ENCODE data around the gene SLC25A45.

Gene SLC25A45, protein sequence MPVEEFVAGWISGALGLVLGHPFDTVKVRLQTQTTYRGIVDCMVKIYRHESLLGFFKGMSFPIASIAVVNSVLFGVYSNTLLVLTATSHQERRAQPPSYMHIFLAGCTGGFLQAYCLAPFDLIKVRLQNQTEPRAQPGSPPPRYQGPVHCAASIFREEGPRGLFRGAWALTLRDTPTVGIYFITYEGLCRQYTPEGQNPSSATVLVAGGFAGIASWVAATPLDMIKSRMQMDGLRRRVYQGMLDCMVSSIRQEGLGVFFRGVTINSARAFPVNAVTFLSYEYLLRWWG

GRCh38 chr11:65382033-65382803 is at the start of gene SLC25A45:
Gene SLC25A45 (minus strand): TSS chr11:65382646. CDS start chr11:65381951, 695 bp downstream.
- peak; percentile 95 for DNase-seq

DNA sequence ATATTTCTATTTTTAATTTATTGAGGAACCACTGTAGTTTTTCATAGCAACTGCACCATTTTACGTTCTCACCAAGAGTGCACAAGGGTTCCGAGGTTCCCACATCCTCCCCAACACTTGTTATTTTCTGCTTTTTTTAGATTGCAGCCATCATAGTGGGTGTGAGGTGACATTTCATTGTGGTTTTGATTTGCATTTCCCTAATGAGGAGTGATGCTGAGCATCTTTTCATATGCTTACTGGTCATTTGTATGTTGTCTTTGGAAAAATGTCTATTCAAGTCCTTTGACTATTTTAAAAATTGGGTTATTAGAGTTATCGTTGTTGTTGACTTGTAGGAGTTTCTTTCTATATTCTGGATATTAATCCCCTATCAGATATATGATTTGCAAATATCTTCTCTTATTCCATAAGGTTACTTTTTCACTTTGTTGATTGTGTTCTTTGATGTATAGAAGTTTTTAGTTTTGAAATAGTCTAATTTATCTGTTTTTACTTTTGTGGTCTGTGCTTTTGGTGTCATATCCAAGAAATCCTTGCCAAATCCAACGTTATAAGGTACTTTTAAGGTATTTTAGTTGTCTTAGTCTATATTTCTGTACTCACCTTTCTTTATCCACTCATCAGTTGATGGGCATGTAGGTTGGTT is 49.1 kb upstream of the SLC25A45 start:
- peak; percentile 9 for DNase-seq

DNA sequence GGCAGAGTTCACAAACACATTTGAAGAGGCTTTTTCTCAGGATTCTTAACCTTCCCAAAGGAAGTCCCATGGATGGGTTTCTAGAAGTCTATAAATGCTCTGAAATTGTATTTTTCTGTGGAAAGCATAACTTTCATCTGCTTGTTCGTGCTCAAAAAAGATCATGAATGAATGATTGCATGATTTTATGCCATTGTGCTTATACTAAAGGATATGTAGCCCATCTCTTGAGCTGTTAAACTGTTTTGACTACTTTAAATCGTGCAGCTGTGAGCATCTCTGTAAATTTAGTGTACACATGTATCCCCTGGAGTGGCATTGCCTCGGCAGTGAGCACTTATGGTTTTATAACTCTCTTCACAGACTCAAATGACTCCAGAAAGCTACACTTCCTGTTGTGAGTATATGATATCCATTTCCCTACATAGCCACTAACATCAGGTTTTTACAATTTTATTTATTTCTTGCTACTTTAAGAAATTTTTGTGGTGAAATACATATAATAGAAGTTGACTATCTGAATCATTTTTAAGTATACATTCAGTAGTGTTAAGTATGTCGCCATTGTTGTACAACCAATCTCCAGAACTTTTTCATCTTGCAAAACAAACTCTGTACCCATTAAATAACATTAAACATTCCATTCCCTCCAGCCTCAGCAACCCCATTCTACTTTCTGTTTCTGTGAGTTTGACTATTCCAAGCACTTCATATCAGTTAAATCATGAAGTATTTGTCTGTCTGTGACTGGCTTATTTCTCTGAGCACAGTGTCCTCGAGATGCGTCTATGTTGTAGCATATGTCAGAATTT is 48.2 kb upstream of the SLC25A45 start:
- peak; percentile 47 for DNase-seq

DNA sequence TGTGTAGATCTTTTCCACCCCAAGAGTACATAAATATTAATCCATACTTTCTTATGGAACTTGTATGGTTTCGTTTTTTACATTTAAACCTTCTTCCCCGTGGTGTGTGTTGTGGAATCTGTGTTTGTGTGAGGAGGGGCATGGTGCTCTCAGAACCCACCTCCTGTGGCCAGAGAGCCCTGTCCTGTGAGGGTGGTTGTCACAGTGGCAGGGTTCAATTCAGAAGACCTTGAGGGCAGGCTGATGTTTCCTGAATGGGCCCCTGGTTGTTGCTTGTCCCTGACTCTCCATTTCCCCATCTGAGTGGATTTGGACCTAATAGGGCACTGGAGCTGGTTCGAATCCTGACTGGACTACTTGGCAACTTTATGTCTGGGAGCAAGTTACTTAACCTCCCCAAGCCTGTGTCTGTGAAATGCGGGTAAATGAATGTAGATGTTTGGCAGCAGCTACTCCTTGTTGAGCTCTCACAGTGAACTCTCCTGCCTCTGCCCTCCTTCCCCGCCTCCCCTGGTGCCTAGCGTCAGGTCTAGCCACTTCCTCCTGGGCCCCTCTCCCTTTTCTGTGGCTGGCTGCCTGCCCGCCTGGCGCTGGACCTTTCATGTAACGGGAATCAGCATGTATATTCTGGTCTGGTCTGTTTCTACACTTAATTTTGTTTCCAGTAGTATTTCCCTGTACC is 47.4 kb upstream of the SLC25A45 start:
- peak; percentile 72 for DNase-seq

GRCh38 chr11:65429068-65429681 is 46.7 kb upstream of the SLC25A45 start:
- peak; percentile 64 for DNase-seq

DNA sequence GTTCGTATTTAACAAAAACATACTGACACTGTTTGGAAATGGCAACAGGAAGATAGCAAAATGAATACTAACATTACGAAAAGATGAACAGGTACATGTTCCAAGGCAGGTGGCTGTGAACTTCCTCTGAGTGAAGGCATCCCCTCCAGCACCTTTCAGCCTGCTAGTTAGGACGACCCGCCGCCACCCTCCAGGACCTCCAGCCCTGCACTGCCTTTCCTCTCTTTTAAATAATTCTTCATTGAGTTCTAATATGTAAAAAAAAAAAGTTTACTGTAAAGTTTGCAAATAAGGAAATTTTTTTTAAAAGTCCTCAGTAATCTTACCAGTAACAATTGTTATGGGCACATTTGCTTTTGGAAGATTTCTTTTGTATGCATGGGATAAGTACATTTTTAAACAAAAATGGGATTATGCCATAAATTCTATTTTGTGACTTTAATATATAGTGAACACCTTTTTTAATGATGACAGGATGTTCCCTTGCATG is 46.2 kb upstream of the SLC25A45 start:
- DNase-seq, result no peak

- DNase-seq, result peak; percentile 71
Measured at GRCh38 chr11:65427691-65428577, 45.5 kb upstream of the SLC25A45 start.

GRCh38 chr11:65426839-65427690 is 44.6 kb upstream of the SLC25A45 start:
- peak; percentile 79 for DNase-seq

DNA sequence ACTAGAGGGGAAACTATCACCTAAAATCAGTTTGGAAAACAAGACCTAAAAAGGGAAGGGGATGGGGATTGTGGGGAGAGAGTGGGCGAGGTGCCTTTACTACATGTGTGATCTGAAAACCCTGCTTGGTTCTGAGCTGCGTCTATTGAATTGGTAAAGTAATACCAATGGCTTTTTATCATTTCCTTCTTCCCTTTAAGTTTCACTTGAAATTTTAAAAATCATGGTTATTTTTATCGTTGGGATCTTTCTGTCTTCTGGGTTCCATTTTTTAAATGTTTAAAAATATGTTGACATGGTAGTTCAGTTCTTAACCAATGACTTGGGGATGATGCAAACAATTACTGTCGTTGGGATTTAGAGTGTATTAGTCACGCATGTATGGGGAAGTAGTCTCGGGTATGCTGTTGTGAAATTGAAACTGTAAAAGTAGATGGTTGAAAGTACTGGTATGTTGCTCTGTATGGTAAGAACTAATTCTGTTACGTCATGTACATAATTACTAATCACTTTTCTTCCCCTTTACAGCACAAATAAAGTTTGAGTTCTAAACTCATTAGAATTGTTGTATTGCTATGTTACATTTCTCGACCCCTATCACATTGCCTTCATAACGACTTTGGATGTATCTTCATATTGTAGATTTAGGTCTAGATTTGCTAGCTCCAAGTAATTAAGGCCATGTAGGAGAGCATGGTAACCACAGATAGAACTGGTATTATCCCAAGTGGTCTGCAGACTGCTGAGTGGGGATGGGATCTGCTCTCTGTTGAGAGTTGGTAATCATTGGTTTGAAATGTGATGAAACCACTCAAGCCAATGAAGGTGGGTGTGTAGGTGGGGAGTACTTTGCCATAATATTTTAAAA is 43.8 kb upstream of the SLC25A45 start:
- peak; percentile 85 for DNase-seq

DNA sequence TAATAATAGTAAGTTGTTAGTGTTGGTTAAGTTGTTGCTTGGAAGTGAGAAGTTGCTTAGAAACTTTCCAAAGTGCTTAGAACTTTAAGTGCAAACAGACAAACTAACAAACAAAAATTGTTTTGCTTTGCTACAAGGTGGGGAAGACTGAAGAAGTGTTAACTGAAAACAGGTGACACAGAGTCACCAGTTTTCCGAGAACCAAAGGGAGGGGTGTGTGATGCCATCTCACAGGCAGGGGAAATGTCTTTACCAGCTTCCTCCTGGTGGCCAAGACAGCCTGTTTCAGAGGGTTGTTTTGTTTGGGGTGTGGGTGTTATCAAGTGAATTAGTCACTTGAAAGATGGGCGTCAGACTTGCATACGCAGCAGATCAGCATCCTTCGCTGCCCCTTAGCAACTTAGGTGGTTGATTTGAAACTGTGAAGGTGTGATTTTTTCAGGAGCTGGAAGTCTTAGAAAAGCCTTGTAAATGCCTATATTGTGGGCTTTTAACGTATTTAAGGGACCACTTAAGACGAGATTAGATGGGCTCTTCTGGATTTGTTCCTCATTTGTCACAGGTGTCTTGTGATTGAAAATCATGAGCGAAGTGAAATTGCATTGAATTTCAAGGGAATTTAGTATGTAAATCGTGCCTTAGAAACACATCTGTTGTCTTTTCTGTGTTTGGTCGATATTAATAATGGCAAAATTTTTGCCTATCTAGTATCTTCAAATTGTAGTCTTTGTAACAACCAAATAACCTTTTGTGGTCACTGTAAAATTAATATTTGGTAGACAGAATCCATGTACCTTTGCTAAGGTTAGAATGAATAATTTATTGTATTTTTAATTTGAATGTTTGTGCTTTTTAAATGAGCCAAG is 42.9 kb upstream of the SLC25A45 start:
- peak; percentile 91 for DNase-seq

DNA sequence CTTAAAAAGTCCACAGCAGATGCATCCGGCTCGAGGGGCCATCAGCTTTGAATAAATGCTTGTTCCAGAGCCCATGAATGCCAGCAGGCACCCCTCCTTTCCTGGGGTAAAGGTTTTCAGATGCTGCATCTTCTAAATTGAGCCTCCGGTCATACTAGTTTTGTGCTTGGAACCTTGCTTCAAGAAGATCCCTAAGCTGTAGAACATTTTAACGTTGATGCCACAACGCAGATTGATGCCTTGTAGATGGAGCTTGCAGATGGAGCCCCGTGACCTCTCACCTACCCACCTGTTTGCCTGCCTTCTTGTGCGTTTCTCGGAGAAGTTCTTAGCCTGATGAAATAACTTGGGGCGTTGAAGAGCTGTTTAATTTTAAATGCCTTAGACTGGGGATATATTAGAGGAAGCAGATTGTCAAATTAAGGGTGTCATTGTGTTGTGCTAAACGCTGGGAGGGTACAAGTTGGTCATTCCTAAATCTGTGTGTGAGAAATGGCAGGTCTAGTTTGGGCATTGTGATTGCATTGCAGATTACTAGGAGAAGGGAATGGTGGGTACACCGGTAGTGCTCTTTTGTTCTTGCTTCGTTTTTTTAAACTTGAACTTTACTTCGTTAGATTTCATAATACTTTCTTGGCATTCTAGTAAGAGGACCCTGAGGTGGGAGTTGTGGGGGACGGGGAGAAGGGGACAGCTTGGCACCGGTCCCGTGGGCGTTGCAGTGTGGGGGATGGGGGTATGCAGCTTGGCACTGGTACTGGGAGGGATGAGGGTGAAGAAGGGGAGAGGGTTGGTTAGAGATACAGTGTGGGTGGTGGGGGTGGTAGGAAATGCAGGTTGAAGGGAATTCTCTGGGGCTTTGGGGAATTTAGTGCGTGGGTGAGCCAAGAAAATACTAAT is 42.0 kb upstream of the SLC25A45 start:
- DNase-seq, result peak; percentile 68

DNA sequence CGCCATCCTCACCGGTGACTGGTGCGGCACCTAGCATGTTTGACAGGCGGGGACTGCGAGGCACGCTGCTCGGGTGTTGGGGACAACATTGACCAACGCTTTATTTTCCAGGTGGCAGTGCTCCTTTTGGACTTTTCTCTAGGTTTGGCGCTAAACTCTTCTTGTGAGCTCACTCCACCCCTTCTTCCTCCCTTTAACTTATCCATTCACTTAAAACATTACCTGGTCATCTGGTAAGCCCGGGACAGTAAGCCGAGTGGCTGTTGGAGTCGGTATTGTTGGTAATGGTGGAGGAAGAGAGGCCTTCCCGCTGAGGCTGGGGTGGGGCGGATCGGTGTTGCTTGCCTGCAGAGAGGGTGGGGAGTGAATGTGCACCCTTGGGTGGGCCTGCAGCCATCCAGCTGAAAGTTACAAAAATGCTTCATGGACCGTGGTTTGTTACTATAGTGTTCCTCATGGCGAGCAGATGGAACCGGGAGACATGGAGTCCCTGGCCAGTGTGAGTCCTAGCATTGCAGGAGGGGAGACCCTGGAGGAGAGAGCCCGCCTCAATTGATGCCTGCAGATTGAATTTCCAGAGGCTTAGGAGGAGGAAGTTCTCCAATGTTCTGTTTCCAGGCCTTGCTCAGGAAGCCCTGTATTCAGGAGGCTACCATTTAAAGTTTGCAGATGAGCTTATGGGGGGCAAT is 41.2 kb upstream of the SLC25A45 start:
- no peak for DNase-seq

DNA sequence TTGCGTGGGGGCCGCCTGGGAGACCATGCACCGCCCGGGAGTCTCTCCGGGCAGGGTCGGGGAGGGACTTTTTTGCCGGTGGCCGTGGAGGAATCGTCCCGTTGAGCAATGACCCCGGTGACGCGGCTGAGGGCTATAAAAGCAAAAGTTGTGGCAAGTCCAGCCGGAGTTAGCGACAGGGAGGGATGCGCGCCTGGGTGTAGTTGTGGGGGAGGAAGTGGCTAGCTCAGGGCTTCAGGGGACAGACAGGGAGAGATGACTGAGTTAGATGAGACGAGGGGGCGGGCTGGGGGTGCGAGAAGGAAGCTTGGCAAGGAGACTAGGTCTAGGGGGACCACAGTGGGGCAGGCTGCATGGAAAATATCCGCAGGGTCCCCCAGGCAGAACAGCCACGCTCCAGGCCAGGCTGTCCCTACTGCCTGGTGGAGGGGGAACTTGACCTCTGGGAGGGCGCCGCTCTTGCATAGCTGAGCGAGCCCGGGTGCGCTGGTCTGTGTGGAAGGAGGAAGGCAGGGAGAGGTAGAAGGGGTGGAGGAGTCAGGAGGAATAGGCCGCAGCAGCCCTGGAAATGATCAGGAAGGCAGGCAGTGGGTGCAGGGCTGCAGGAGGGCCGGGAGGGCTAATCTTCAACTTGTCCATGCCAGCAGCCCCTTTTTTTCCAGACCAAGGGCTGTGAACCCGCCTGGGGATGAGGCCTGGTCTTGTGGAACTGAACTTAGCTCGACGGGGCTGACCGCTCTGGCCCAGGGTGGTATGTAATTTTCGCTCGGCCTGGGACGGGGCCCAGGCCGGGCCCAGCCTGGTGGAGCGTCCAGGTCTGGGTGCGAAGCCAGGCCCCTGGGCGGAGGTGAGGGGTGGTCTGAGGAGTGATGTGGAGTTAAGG is 40.4 kb upstream of the SLC25A45 start, which contains the start of gene NEAT1:
Gene NEAT1 (plus strand): TSS at position 166 of the 883 bp plus-strand sequence.
- DNase-seq, result peak; percentile 95

DNA sequence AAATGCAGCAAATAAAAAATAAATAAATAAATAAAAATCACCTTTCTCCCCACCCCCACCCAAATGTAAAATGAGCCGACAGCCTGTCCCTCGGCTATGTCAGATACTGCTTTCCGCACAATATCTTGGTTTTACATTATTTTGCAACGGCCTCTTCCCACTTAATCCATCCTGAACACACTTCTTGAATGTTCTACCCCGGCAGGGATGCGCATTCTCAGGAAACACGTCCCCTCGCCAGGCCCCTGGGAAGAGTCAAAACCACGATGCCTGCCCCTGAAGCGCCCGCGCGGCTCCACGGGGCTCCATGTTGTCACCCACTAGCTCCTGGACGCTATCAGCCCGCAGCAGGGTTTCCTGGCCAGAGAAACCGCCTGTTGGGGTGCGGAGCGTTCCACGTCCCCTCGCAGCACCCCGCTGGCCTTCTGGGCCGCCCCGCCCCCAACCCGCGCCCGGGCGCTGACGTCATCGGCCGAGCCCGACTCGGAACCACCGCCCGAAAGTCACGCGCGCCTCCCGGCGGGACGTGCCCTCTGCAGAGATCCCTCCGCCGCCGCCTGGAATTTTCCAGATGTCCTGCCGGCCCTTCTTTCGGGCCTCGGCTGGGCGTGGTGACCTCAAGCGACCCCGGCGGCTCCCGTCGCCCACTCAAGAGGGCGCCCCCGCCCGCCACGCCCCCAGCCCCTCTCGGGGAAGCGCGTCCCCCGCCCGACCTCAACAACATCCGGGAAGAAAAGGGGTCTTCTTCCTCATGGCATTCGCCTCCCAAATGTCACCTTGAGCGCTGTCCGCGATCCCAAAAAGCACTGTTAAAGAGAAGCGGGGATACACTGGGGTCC is 39.6 kb upstream of the SLC25A45 start:
- peak; percentile 96 for DNase-seq

Measured in hematopoietic multipotent progenitor cell treated with erythropoietin and hydrocortisone succinate and interleukin-3 and kit ligand, for 6 days (in vitro differentiated cells).